NCI-H2196 treated with DMSO at 0.1 percent for 48 hours (cell line): ENCODE results near the gene NEIL3.
"Not testable (repeated sequence)": the region's sequence is repeated elsewhere in the genome, so short reads cannot be mapped to it uniquely, and the experiment has no call there.

Experiments
- DNase-seq: peaks from one replicate; lab custom pipeline; 2025; ENCODE audit not compliant: unreplicated experiment; lab: John Stamatoyannopoulos, UW

NEIL3 gene

DNA sequence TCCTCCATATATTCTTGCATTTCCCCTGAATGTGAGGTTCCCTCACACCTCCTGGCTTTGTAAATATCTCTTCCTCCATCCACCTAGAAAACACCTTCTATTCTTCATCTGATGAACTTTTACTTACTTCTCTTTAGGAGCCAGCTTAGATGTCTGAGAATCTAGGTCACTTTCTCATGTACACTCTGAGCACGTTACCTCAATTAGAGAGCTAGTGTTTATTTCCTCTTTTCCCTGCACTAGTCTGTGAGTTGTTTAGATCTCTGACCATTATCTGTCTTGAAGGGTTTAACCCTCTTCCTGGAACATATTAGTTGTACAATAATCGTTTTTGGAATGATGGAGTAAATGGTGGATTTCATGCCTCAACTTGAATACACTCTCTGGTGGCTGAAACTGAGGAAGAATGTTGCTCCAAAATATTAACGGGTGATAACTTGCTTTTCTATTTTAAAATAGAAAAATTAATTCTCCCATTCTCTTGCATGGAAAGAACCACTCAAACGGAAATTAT, 8.5 kb upstream of the NEIL3 start:
- no peak for DNase-seq

GRCh38 chr4:177302371-177303100, 7.1 kb upstream of the NEIL3 start:
- no peak for DNase-seq

DNA sequence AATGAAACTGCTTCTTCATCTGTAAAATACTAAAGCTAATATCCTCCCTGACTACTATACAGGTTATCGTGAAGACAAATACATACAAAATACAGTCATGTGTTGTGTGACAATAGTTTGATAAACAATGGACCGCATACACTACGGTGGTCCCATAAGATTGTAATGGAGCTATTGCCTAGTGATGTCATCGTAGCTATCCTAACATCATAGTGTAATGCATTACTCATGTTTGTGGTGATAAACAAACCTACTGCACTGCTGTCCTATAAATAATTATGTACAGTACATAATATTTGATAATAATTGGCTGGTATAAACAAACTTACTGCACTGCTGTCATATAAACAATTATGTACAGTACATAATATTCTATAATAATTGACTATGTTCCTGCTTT, 5.6 kb upstream of the NEIL3 start:
- DNase-seq: no peak

DNA sequence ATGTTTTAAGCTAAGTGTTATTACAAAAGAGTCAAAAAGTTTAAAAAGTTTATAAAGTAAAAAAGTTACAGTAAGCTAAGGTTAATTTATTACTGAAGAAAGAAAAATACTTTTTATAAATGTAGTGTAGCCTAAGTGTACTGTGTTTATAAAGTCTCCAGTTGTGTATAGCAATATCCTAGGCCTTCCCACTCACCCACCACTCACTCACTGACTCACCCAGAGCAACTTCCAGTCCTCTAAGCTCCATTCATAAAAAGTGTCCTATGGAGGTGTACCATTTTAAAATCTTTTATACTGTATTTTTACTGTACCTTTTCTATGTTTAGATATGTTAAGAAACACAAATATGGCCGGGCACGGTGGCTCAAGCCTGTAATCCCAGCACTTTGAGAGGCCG, 4.8 kb upstream of the NEIL3 start:
- DNase-seq: not testable (repeated sequence)

GRCh38 chr4:177308125-177308524, 1.5 kb upstream of the NEIL3 start:
- DNase-seq: no peak

DNA sequence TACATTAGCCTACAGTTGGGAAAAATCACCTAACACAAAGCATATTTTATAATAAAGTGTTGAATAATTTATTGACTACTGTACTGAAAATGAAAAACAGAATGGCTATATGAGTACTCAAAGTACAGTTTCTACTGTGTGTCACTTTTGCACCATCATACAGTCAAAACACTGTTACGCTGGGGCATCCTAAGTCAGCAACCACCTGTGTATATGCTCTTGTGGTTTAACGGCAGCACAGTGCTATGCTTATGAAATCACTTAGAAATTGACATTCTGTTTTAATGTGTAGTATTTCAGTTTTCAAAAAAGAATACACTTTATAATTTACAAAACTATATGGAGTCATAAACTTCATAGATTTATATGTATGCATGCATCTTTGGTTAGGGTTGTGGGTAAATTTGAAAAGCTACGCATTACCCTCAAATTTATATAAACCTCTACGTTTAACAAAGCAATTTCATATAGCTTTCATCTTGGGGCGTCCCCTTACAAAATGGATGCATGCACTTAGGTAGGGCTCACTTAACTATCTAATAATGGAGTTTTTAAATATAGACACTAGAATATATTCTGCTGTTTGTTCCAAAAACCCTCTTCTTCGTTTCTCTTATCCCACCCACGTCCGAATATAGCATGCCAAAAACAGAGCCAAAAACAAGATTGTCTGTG, 690 bp upstream of the NEIL3 start:
- no peak for DNase-seq

DNA sequence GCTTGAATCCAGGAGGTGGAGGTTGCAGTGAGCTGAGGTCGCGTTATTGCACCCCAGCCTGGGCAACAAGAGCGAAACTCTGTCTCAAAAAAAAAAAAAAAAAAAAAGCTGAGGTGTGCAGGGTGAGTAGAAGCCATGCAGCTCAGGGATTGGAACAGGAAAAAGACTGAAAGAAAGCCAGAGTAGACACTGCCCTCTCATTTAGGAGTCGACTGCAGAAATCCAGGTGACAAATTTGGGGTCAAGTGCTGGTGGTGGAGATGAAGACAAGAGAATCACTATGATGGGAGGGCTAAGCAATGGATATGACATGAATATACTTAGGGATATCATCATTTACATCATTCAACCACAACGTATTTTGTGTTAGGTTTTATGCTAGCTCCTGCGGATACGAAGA, 1.9 kb downstream of the NEIL3 start:
- no peak for DNase-seq

DNA sequence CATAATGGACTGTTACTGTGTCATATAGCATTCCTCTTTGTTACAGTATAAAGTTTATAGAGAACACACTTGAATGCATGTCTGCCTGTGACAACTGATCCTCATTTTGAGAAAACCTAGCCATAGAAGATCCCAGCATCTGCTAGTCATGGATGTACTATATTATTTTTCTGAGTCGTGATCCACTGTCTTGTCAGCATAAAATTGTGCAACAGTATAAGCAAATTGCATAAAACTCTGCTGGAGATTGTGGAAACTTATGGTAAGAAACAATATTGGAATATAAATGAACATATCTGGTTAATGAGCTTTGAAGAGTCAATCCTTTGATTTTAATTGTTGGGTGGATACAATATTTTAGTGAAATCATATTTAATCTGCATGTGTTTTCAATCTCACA, 3.6 kb downstream of the NEIL3 start:
- DNase-seq: no peak

- DNase-seq: no peak
These were observed 6.2 kb downstream of the NEIL3 start for GRCh38 chr4:177315767-177316464.

DNA sequence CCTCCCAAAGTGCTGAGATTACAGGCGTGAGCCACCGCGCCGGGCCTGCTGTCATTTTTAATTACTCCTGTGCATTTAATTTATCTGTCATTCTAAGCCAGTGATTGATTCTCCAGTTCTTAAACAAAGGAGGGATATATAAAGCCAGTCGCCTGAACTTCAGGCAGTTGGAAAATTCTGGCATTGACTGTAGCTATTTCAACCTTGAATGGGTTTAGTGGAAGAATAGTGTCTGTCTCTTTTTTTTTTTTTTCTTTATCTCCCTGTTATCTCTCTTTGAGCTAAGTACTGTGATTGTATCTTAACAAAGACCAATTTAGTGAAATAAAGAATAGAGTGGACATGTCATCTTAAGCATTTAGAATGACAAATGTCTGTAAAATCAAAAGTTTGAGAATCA, 11.0 kb downstream of the NEIL3 start:
- DNase-seq: no peak

GRCh38 chr4:177321647-177322046, 12.0 kb downstream of the NEIL3 start:
- DNase-seq: no peak

DNA sequence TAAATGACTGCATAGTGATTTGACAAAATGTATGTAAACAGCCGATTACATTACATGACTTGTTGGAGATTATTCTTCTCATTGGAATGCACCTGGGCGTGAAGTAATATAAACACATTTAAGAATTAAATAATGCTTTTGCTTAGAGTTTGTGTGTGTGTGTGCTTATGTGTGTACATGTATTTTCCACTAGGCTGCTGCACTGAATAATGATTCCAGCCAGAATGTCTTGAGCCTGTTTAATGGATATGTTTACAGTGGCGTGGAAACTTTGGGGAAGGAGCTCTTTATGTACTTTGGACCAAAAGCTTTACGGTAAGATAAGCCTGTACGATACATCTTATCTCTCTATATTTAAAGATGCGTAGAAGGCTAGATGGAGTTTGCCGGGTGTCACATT, 12.6 kb downstream of the NEIL3 start:
- DNase-seq: no peak

DNA sequence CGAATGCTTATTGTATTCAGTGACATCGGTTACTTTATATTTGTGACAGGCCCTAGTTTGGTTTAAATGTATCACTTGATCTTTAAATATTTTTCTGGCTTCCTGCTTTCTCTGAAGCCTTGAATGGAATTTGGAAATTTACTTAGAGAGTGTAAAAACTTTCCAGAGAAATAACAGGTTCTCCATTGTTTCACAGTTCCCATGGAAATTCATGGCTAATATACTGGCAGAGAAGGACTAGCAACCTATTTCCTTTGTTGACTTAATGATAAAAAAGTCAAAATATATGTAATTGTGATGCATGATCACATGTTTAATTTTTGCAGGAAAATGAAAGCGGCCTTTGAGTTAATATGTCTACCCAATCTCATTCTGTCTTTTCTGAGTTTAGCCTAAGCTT, 13.2 kb downstream of the NEIL3 start:
- DNase-seq: no peak

- no peak for DNase-seq
These were observed 13.7 kb downstream of the NEIL3 start for GRCh38 chr4:177323416-177323815.

GRCh38 chr4:177332119-177332518, 22.4 kb downstream of the NEIL3 start:
- no peak for DNase-seq

DNA sequence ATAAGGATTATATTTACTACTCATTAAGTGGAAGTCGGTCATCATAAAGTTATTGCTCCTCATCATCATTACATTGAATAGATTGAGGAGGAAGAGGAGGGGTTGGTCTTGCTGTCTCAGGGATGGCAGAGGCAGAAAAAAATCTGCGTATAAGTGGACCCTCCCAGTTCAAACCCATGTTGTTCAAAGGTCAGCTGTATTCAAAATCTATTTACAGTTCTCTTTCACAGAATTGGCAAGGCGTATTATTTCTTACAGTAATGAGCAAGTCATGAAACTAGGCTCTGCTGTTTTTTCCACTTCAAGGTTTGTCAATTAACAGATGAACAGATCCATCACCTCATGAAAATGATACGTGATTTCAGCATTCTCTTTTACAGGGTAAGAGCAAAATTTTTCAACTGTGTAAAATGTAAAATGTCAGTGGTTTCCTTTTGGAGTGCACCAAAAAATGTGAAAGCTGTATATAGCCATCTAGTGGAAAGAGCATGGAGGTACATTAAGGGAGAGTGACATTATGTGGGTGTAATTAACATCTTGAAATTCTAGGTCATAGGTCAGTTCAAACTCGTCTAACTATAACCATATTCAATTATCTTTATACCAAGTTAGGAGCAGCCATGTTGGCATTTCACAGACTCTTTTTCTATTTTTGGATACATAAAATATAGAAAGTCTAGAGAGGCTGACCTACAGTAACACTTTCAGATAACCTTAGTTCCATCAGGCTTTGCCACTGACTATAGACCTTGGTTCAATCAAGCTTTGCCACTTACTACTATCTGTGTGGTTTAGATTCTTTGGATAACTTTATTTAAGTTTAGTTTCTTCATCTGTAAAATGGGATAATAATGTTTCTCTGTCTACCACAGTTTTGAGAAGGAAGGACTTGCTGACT, 30.1 kb downstream of the NEIL3 start:
- DNase-seq: no peak

DNA sequence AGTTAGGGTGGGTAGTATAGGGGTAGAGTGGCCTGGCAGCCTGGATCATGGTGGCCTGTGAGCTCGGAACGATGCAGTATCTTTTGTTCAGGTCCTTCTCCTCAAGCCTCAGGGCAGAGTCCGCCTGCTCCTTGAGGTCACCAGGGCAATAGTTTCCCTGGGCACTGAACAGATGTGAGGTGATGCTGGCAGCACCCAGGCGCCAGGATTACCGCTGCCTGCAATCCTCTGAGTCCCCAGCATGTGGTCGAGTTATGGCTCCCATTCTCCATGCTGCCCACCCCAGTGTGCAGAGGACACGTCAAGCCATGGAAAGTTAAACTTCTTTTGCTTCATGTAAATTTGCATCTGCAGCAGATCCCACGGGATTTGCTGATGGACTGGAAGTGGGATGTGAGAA, 38.7 kb downstream of the NEIL3 start:
- no peak for DNase-seq

- no peak for DNase-seq
These were observed 39.5 kb downstream of the NEIL3 start for GRCh38 chr4:177349191-177349590.

GRCh38 chr4:177351622-177352244, 42.1 kb downstream of the NEIL3 start:
- DNase-seq: no peak

- DNase-seq: no peak
These were observed 46.5 kb downstream of the NEIL3 start for GRCh38 chr4:177356206-177356605.

GRCh38 chr4:177356921-177357320, 47.2 kb downstream of the NEIL3 start:
- DNase-seq: no peak
